GM10266 (cell line): Measurements from ENCODE around the gene HLCS.

Experiments
- DNase-seq: peaks from one replicate; pipeline ENCODE4 v3.0.0; 2012; ENCODE audit errors: extremely low spot score
- TF ChIP-seq, protein P1 (sequence below): IDR thresholded peaks from 2 replicates; pipeline ENCODE4 v1.5.1; 2012; ENCODE audit warnings: mild to moderate bottlenecking, low read depth; ENCODE audit not compliant: control insufficient read depth, insufficient read depth; ENCODE audit errors: missing control alignments

Gene HLCS

GRCh38 chr21:36791180-36791579, 175.3 kb downstream of the HLCS start:
- no peak for DNase-seq
- TF ChIP-seq, protein P1, sequence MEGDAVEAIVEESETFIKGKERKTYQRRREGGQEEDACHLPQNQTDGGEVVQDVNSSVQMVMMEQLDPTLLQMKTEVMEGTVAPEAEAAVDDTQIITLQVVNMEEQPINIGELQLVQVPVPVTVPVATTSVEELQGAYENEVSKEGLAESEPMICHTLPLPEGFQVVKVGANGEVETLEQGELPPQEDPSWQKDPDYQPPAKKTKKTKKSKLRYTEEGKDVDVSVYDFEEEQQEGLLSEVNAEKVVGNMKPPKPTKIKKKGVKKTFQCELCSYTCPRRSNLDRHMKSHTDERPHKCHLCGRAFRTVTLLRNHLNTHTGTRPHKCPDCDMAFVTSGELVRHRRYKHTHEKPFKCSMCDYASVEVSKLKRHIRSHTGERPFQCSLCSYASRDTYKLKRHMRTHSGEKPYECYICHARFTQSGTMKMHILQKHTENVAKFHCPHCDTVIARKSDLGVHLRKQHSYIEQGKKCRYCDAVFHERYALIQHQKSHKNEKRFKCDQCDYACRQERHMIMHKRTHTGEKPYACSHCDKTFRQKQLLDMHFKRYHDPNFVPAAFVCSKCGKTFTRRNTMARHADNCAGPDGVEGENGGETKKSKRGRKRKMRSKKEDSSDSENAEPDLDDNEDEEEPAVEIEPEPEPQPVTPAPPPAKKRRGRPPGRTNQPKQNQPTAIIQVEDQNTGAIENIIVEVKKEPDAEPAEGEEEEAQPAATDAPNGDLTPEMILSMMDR = no peak

DNA sequence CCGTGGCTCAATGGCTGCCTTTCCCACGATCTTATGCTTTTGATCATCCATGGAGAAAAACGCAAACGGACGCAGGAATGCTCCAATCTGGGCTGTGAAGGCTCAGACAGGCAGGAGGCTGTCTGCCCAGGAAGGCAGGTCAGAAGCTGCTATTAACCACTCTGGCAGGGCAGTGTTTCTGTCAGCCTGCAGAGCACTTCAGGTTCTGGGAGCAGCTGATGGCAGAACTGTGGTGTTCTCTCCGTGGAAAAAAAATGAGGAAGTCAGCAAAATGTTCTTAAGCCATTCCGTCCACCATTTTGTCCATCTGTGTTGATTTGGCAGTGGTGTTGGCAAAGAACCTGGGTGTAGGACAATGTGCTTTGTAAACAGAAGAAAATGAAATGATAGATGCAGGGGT, 175.9 kb downstream of the HLCS start:
- DNase-seq = no peak

DNA sequence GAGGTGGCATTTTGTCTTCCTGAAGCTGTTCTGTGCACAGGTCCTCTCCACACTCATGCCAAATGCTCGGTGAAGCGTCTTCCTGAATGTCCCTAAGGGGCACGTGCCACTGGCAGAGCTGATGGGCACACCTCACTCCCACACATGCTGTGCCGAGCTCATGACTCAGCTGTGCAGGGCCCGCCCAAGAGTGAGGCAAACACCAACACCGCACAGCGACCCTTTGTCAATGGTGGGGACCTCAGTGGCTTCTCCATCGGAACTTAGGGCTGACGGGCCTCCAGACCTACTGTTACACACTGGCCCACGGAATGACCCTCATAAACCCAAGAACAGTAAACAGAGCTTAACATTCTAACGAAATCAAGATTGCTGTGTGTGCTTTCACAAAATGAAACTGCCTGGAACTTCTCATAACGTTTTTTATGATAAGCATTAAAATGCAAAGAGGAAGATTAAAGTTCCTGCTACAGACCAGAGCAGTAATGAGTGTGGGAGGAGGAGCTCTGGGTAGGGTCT, 178.3 kb downstream of the HLCS start:
- no peak for DNase-seq
- TF ChIP-seq, protein P1 = no peak

More for the DNA sequence above, 175.9 kb downstream of the HLCS start:
- TF ChIP-seq, protein P1 = no peak

DNA sequence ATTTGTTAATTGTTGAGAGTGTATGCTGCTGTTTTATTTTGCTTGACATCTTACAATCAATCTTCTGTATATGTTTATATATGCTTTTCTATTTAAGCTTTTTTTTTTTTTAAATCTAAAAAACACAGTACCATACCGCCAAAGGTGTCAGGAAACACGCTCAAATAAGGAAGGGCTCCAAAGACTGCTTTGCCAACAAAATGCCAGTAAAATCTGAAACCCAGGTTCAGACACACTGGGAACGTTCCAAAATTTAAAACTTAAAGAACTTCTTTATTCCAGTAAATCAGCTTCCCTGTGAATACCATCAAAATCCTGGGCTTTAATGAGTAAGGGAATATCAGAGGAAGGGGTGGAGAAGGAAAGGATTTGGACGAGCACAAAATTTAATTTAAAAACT, 180.3 kb downstream of the HLCS start:
- TF ChIP-seq, protein P1 = no peak

DNA sequence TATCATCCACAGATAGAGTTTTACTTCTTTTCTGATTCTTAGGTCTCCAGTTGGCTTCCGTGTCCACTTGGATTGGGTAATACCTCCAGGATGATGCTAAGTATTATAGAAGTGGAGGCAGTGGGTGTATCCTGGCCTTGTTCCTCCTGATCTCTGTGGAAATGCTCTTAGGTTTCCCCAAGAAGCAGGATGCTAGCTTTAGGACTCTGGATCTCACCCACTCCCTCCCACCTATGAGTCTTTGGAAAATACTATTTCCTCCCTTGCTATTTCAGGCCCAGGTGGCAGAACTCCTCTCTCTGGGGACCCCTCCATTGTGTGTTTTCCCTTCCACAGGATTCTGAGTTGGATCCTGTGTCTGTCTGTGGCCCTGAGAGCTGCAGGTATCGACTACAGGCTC, 180.9 kb downstream of the HLCS start:
- DNase-seq = no peak
- TF ChIP-seq, protein P1 = no peak

More for the DNA sequence above, 180.3 kb downstream of the HLCS start:
- DNase-seq = no peak

DNA sequence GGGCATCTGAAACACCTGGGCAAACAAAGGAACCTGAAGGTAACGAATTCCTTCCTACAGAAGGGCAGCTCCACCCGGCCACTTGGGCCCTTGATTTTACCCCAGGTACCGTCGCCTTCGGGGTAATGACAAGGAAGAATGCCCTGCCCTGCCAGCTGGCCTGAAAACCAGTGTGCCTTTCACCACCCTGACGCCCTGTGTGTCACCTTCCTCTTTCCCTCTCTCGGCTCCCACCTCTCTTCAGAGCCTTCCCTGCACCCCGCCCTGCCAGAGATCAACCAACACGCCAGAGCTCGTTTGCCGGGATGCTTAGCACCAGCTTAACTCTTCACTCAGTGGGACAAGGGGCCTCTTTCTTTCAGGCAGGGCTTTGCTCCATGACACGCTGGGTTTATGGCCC, 181.5 kb downstream of the HLCS start:
- DNase-seq = no peak
- TF ChIP-seq, protein P1 = no peak

DNA sequence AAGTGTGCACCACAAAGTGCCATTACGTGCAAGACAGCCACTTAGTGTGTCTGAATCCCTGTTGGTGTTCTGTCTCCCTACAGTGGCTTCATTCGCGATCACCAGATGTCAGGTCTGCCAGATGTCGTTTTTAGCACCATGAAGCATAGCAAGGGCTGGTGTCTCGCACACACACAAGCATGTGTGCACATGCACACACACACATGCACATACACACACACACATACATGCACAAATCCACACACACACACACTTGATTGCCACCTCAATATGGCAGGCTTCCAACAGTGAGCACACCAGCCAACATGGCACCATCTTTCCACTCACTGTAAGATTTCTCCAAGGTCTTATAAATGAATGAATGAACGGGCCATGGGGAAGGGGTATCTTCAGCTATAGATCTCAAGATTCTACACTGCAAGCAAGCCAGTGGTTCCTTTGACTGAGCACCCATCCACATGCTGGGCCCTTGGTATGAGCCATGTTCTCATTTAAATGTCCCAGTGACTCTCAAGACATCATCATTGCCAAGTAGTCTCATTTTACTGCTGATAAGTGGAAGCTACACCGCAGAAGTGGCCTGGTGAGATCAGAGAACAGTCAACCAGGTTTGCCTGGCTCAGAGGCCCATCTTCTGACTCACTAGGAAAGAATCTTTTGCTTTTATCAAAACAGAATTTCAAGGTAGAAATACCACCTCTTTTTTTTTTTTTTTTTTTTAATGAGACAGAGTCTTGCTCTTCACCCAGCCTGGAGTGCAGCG, 182.7 kb downstream of the HLCS start:
- TF ChIP-seq, protein P1 = no peak
- DNase-seq = no peak
